ENCODE data around the gene C10orf53.

DNA sequence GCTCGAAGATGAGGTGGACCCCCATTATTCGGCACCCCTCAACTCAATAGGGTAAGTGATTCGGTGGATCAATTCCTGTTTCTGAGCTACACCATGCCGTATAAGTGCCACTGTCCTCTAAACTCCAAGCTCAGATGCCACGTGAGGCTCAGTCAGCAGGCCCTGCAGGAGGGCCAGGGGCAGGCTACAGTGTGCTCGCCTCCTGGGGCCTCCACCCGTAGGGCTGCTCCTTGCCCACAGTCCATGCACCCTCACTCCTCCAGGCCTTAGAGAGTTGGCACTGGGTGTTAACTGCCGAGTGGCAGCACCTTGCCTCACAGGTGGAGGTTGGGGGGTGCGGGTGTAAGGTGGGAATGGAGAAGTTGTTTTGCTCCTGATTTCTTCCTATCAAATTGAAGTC lies 12.1 kb downstream of the C10orf53 start:
- TF ChIP-seq POLR2A (IDR thresholded peaks at IDR 0.05; ENCODE audit: low read depth, low read length) = no peak
- TF ChIP-seq POLR2AphosphoS5 (IDR thresholded peaks at IDR 0.05; ENCODE audit: low read depth, low read length) = no peak
